HS-27A (cell line): ENCODE results near the gene P2RX6.

Experiments used
- DNase-seq: peaks from one replicate; pipeline ENCODE4 v3.0.0-alpha.2; 2012; ENCODE audit warnings: low read depth, missing footprints

The P2RX6 gene

DNA sequence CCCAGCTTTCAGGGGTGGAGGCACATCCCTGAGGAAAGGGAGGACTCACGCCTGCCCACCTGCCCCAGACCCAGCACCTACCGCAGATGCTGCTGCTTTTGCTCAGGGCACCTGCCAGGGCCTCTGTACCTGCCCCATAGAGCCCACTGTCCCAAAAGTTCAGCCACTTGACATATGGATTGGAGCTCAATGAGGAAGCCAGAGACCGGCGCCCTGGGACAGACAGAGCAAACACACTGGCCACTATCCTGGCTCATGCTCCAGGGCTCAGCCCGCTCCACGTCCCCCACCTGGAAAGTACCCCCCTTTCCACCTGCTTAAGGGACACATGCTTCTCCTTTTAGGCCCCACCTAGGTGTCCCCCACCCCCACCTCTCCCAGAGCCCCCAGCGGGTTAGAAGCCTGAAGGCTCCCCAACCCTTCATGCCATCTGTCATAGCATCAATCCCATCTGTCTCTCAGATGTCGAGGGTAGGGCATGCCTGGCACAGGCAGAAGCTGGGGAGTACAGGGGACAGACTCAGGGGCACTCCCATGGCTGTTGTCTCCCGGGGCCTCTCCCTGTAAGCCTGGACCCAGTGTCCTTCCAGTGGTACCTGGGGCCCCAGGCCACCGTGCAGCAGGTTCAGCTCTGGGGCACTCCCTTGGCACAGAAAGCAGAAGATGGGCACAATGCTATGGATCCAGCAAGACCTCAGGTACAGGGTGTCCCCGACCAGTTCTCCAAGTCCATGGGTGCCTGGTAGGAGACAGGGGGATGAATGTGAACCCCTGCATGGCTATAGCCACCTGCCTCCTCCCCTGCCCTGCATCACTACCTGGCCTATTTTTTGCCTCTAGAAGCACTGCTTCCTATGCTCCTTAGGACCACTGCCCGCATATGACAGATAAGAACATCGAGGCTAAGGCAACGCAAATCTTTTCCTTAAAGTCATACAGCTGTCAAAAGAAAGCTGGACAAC lies 2.2 kb upstream of the P2RX6 start:
- DNase-seq: no peak

DNA sequence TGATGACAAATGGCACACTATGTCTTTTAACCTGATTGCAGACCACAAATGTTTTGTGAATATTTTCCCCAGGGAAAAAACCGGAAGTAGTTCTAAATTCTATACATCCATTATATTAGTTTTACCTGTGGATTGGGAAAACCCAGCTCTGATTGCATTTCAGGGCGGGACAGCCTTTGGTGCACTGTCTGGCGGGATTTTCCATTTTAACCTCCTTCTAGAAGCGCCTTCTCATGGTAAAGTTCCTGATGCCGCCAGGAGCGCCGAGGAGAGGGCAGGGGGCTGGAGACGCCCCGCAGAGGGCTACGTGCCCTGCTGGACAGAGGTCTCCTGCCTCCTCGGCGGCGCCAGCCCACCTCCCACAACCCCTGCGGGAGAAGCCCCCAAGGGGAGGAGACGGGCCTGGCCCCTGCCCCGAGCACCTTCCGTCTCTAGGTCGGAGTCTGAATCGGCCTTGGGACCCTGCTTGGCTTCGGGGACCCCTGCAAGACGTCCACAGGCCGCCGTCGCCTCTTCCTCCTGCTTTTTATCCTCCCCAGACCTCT lies 1.2 kb upstream of the P2RX6 start:
- DNase-seq: no peak

DNA sequence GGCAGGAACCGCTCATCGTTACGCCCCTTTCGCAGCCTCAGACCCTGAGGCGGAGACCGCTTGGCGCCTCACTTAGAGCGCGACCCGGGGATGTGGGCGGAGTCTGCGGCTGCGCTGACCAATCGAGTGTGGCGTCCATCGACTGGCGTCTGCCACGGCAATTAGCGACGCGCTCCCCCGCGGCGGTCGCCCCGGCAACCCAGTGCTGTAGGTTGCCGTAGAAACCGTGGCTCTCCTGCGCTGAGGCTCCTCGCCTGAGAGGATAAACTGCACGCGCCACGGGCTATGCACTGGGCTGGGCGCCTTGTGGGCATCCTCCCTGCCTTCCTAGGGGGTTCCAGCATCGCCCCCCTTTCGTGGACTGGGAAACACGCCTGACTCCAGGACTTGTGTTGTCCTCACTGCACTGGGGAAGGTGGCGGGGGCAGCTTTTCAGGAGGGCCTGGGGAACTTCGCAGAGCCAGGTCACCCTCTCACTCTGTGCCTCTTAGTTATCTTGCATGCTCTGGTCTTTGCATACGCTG lies 701 bp upstream of the P2RX6 start:
- DNase-seq: no peak

DNA sequence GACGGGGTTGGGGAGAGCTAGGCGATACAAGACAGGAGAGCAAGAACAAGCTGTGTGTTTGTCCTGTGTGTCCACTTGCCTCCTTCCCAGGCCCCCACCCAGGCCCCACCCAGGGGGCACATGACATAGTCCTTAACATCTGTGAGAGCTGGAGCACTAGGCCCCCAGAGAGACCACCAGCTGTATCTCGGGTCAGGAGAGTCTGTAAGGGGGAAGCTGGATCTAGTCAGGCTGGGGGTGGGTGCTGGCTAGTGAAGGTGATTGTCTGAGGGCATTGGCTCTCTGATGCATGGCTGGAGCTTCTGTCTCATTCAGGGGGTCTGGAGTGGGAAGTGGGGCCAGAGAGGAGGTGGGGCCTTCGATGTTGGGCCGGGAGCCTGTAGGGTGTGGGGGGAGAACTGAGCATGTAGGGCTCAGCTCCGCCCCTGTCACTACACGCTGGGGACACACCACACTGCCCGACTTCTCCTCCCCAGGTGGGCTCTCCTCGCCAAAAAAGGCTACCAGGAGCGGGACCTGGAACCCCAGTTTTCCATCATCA lies 571 bp downstream of the P2RX6 start:
- DNase-seq: no peak

DNA sequence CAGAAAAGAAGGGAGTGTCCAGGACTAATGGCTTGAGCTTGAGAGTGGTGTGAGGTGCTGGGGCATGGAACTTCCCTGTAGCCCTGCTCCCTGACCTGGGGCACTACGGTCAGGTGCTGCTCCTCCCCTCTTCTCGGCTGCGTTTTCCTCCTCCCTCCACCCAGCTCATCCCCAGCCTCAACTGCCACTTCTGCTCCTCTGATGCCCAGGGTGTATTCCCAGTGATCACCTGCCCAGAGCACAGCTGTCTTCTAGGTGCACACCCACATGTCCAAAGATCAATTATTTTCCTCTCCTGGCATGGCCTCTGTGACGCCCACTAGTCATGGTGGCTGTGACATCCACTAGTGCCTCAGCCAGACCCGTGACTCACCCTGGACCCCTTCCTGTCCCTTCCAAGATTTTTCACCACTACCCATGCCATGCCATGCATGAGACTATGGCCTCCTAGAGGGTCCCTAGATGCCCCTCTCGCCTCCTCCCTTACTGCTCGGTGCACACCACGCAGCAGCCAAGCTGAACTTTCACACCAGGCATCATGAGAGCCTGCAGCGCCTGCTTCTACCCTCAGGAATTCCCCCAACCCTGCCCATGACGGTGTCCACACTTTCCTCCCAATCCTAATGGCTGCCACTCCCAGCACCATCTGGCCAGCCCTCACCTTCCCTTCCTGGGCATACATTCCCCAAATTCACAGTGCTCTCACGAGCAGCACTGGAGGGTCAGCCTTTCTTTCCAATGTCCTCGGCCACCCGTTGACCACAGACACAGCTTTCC lies 1.9 kb downstream of the P2RX6 start:
- no peak for DNase-seq

DNA sequence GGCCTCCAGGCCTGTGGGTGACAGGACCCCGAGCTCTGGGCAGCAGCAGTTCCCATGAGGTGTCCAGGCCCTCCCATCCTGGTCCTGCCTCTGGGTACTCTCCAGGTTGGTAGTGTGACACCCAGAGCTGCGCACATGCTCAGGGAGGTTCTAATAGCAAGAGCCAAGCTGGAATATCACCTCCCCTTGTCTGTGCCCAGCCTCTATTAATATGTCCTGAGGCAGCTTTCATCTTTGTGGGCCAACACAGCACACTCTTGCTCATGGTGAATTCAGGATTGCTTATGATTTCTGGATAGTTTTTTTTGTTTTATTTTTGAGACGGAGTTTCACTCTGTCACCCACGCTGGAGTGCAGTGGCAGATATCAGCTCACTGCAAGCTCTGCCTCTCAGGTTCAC lies 3.3 kb downstream of the P2RX6 start:
- no peak for DNase-seq

DNA sequence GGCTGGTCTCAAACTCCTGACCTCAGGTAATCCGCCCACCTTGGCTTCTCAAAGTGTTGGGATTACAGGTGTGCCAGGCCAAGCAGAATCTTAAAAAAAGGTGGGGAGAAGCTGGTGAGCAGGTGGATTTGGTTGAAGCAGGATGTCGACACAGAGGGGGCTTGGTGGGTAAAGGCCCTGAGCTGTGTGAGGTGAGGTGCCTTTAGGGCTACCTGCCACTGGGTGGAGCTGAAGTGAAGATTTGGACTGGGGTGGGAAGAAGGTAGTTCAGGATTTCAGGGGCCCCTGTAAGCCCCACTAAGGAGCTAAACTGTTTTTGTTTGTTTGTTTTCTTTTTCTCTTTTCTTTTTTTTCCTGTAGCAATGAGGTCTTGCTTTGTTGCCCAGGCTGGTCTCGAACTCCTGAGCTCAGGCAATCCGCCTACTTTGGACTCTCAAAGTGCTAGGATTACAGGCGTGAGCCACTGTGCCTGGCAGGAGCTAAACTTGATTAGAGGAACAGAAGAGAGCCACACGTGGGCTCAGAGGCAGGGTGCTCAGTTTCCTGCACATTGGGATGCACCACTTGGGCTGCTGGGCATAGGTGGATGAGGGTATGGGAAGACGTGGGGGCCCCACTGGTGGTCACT lies 6.0 kb downstream of the P2RX6 start:
- DNase-seq: no peak

DNA sequence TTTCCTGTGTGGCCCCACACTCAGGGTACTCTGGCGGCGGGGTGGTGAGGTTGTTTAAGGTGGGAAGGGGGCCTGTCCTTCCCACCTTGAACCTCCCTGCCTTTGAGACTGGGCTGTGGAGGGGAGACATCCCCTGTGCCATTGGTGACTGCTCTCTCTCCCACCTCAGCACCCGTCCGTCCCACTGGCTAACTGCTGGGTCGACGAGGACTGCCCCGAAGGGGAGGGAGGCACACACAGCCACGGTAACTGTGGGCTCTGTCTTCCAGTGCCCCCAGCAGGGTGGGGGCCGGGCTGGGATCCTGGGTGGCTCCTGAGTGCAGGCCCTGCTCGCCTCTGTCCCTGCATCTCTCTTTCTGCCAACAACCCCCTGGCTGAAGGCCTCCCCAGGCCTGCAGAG lies 7.5 kb downstream of the P2RX6 start:
- DNase-seq: no peak

DNA sequence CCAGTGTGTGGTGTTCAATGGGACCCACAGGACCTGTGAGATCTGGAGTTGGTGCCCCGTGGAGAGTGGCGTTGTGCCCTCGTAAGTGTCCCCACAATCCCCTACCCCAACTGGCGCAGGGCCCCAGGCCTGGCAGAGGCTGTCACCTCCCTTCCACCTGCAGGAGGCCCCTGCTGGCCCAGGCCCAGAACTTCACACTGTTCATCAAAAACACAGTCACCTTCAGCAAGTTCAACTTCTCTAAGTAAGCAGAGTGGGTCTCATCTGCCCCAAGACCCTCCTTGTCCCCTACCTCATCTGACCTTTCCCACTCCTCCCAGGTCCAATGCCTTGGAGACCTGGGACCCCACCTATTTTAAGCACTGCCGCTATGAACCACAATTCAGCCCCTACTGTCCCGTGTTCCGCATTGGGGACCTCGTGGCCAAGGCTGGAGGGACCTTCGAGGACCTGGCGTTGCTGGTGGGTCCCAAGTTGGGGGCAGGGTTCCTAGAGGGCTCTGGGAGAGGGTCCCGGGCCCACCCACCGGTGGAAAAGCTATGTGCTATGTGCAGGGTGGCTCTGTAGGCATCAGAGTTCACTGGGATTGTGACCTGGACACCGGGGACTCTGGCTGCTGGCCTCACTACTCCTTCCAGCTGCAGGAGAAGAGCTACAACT lies 8.1 kb downstream of the P2RX6 start:
- DNase-seq: no peak

DNA sequence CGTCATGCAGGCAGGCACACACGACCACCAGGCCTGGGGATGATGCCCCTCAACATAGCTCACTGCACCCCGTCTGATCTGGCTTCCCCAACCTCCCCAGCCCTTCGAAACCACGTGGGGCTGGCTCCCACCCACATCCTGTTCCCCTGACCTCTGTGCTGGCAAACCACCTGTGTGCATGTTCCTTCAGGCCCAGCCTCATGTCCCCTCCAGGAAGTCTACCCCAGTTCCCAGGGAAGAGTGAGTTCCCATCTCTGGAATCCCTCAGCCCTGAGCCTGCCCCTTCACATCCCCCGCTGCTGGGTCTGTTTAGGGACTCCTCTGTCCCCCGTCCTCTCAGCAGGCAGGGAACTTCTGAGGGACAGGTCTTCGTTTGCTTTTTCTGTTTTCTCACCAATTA lies 10.3 kb downstream of the P2RX6 start:
- DNase-seq: no peak

DNA sequence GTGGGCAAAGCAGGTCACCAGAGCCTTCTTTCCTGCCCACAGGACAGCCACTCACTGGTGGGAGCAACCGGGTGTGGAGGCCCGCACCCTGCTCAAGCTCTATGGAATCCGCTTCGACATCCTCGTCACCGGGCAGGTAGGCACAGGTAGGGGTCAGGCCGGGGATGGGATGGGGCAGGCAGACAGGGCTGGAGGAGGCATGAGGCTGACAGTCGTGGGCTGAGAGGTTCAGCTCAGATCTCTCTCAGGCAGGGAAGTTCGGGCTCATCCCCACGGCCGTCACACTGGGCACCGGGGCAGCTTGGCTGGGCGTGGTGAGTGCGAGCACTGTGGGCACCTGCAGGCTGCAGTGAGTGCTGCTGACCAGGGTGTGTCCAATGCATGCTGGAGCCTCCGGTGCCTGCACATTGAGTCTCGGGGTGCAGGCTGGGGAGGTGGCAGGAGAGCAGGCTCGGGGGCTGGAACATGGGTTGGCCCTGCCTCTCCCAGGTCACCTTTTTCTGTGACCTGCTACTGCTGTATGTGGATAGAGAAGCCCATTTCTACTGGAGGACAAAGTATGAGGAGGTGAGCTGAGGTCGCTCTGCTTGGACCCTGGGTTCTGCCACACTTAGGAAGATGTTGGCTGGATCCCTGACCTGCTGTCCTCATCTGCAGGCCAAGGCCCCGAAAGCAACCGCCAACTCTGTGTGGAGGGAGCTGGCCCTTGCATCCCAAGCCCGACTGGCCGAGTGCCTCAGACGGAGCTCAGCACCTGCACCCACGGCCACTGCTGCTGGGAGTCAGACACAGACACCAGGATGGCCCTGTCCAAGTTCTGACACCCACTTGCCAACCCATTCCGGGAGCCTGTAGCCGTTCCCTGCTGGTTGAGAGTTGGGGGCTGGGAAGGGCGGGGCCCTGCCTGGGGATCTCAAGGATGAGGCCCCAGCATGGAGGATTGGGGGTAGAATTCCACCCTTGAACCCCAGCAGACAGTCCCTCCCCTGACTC lies 11.1 kb downstream of the P2RX6 start:
- DNase-seq: no peak

DNA sequence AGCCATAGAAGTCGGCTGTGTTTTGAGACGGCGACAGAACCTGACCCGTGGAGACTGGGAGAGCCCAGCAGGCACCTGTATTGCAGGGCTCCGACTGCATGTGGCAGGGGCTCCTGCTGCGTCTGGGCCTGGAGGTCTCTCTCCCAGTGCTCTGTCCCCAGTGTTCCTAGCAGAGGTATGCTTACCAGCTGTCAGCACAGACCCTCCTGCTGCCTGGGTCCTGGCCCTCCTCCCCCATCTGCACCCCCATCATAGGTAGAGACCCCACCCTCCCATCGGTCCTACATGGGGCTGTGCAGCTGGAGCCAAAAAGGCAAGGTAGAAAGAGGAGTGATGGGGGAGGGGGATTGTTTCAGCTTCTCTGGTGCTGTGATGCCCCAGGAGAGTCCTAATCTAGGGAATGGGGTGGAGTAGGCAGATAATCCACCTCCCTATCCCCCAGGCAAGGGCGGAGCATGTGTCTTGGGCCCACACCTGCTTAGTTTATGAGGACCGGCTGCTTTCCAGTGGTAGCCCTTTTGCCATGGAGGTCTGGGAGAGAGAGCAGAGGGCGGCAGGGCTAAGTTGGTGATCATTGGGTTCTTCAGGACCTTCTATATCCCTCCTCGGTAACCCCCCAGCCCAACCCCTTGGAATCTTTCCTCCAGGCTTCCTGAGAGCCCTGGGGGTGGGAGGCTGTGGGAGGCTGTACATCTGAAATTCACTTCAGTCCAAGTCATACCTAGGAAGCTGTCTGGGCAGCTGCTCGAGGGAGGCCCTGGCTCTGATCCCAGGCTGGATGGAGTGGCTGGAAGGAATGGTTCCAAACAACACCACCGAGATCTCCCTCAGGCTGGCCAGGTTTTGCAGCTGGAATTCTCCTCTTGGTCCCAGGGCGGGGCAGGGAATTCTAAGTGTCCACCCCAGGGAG lies 12.1 kb downstream of the P2RX6 start:
- no peak for DNase-seq

DNA sequence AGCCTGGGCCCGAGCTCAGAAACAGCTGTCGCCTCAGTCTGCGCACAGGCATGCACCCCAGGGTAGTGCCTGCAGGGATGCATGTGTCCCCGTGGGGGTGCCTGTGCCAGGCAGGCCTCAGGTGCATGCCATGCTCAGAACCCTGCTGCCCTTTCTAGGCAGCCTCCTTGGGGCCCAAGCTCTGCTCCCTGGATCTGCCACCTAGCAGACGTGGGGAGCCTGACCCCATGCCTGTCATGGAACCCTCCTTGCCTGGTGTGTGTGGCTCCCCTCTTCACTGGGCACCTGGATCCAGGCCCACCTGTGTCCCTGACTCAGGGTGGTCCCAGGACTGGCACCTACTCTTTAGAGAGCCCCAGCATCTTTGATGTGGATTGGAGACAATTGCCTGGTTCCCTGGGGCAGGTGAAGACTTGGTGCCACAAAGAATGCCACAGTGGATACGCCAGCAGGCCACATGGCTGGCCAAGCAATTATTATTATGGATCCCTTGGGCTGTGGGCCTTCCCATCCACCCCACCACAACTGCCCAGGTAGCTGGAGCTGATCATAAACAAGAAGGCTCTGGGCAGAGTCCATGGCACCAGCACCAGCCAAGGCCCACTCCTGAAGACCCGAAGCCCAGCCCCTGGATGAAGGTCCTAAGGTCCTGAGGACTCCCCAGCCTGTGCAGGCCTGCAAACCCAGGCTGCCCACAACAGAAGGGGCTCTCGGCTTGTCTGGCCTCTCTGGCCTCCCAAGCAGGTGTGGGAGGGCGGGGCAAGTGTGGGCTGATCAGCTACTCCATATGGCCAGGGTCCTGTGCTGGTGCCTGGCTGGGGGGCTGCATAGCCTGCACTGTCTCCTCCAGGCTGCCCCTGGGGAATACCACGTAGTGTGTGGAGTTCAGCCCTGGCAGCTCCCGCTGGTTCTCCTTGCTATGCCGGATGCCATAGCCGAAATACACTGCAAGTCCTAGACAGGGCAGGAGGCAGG lies 13.6 kb downstream of the P2RX6 start:
- no peak for DNase-seq

DNA sequence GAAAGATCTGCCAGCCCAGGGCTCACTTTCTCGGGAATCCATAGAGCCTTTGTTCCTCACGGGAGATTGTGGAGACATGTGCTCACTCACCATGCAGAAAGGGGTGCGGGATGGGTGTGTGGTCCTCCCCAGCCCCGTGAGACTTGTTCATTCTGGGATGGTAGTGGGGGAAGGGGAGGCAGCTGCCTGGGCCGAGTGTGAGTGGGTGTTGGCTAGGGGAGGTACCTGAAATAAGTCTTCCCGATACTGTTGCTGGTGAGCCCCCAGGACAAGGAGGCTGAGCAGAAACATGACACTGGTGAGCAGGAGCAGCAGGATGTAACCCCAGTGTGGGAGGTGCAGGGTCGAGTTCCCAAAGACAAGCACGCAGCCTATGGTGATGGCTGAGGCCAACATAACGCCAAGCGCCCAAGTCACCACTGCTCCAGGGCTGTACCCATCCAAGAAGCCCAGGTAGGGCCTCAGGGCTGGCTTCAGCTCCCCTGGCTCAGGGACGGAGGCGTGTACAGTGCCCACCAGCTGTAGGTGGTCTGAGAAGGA lies 14.6 kb downstream of the P2RX6 start:
- no peak for DNase-seq

DNA sequence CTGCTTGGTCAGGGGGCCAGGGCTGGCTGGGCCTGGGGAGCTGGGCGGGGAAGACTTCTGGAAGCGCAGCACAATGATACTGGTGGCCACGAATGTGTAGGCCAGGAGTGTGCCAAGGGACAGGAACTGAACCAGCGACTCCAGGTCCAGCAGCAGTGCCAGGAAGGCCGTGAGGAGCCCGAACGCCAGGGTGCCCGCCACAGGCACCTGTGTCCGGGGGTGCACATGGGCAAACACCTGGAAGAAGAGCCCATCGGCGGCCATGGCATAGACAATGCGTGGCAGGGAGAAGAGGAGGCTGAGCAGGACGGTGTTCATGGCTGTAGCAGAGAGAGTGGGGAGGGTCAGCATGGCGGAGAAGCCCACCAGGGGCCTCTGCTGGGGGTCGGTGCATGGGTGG lies 15.1 kb downstream of the P2RX6 start:
- DNase-seq: no peak

DNA sequence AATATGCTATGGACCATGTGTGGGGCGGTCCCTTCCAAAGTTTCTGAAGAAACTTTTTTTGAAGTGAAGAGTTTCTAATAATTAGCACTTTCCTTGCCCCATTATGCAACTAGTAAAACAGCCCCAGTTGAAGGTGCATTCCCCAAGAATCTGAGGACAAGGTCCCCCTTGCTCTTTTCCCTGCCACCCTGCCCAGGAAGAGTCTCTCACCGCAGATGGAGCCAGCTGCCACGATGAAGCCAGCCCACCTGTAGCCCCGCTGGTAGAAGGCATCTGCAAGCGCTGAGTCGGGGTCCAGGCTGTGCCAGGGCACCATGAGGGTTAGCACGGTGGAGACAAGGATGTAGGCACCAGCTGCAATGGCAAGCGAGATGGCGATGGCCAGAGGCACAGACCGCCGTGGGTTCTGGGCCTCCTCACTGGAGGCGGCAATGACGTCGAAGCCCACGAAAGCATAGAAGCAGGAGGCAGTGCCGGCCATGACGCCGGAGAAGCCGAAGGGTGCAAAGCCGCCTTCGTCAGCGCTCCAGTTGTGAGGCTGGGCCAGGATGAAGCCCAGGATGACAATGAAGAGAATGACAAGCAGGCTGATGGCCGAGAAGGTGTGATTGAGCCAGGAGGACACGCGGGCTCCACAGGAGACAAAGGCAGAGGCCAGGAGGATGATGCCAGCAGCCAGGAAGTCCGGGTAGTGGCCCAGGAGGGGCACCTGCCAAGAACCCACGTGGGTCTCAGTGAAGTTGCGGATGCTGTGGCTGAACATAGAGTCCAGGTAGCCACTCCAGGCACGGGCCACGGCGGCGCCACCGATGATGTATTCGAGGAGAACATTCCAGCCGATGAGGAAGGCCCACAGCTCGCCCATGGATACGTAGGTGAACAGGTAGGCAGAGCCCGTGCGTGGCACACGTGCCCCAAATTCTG lies 15.9 kb downstream of the P2RX6 start:
- DNase-seq: no peak
